ENCODE results near the gene MED7. TPM values are rescaled to one million over a fixed set of nuclear protein-coding genes. Genes with fewer than 3 reads are reported as not detected.

Gene MED7
- total RNA-seq, 1 experiment from 2014 or later, result 24.1 TPM

- H3K4me1 Mint-ChIP-seq (ENCODE audit: low read depth, unreplicated experiment), result no peaks in the 10 kb centered on the region
- H3K4me3 Mint-ChIP-seq (ENCODE audit: low read depth, unreplicated experiment), result no peak overlapping the region
- no peaks in the 10 kb centered on the region for H3K27me3 Mint-ChIP-seq (ENCODE audit: unreplicated experiment)
- CTCF ChIA-PET, result no interaction called here
- DNase-seq, result no peak
- peaks cover 32% of the 10 kb centered on the region for H3K36me3 Mint-ChIP-seq (ENCODE audit: insufficient read depth, unreplicated experiment)
- no TSS peak for BruUV-seq (replicated peaks)
- no peak for TF ChIP-seq CTCF (IDR thresholded peaks at IDR 0.05; ENCODE audit: unreplicated experiment)
- intact Hi-C loops (cut with micrococcal nuclease; ENCODE audit: unreplicated experiment), result no loop called here
- no peaks in the 10 kb centered on the region for H3K9me3 Mint-ChIP-seq (ENCODE audit: low read depth, unreplicated experiment)
- H3K27ac Mint-ChIP-seq (ENCODE audit: unreplicated experiment), result no peak overlapping the region
These were observed 5.0 kb downstream of the MED7 start for GRCh38 chr5:157137691-157138090.

GRCh38 chr5:157132281-157132612, 10.4 kb downstream of the MED7 start:
- no peak overlapping the region for H3K4me3 Mint-ChIP-seq (ENCODE audit: low read depth, unreplicated experiment)
- no peaks in the 10 kb centered on the region for H3K9me3 Mint-ChIP-seq (ENCODE audit: low read depth, unreplicated experiment)
- CTCF ChIA-PET, result interaction anchor here (0.7 to 1.7 kb wide), 10 partner anchors 10 to 308 kb away, joined by 3 to 11 read pairs (median 4); partner anchors contain the start of genes HAVCR1 and MED7
- TF ChIP-seq CTCF (IDR thresholded peaks at IDR 0.05; ENCODE audit: unreplicated experiment), result peak; percentile 5
- no peak for DNase-seq
- BruUV-seq (replicated peaks), result no TSS peak
- H3K27ac Mint-ChIP-seq (ENCODE audit: unreplicated experiment), result no peak overlapping the region
- H3K4me1 Mint-ChIP-seq (ENCODE audit: low read depth, unreplicated experiment), result peaks cover 9% of the 10 kb centered on the region
- intact Hi-C loops (cut with micrococcal nuclease; ENCODE audit: unreplicated experiment), result loop anchor here (1.0 to 5.0 kb wide), 8 partner anchors 60 to 1187 kb away; no protein-coding TSS in a partner anchor
- peaks cover 14% of the 10 kb centered on the region for H3K36me3 Mint-ChIP-seq (ENCODE audit: insufficient read depth, unreplicated experiment)
- H3K27me3 Mint-ChIP-seq (ENCODE audit: unreplicated experiment), result no peaks in the 10 kb centered on the region

GRCh38 chr5:157130925-157131324, 11.7 kb downstream of the MED7 start:
- intact Hi-C loops (cut with micrococcal nuclease; ENCODE audit: unreplicated experiment), result loop anchor here (2.0 to 5.0 kb wide), 5 partner anchors 59 to 454 kb away; no protein-coding TSS in a partner anchor
- Mint-ChIP-seq H3K9me3 (ENCODE audit: low read depth, unreplicated experiment) (no peaks in the 10 kb centered on the region), H3K4me3 (ENCODE audit: low read depth, unreplicated experiment) (no peak overlapping the region), H3K27ac (ENCODE audit: unreplicated experiment) (no peak overlapping the region), H3K36me3 (ENCODE audit: insufficient read depth, unreplicated experiment) (peaks cover 10% of the 10 kb centered on the region), H3K4me1 (ENCODE audit: low read depth, unreplicated experiment) (peaks cover 9% of the 10 kb centered on the region), H3K27me3 (ENCODE audit: unreplicated experiment) (no peaks in the 10 kb centered on the region)
- CTCF ChIA-PET, result interaction anchor here (0.6 to 1.7 kb wide), 6 partner anchors 72 to 1187 kb away, joined by 3 to 10 read pairs (median 7); partner anchors contain the start of gene HAVCR1
- peak; percentile 19 for DNase-seq
- no TSS peak for BruUV-seq (replicated peaks)
- no peak for TF ChIP-seq CTCF (IDR thresholded peaks at IDR 0.05; ENCODE audit: unreplicated experiment)

- no peak for TF ChIP-seq CTCF (IDR thresholded peaks at IDR 0.05; ENCODE audit: unreplicated experiment)
- Mint-ChIP-seq H3K27ac (ENCODE audit: unreplicated experiment) (no peak overlapping the region), H3K27me3 (ENCODE audit: unreplicated experiment) (no peaks in the 10 kb centered on the region), H3K36me3 (ENCODE audit: insufficient read depth, unreplicated experiment) (no peaks in the 10 kb centered on the region), H3K9me3 (ENCODE audit: low read depth, unreplicated experiment) (peaks cover 8% of the 10 kb centered on the region), H3K4me3 (ENCODE audit: low read depth, unreplicated experiment) (no peak overlapping the region), H3K4me1 (ENCODE audit: low read depth, unreplicated experiment) (no peaks in the 10 kb centered on the region)
- no peak for DNase-seq
- intact Hi-C loops (cut with micrococcal nuclease; ENCODE audit: unreplicated experiment), result no loop called here
- no TSS peak for BruUV-seq (replicated peaks)
- CTCF ChIA-PET, result no interaction called here
These were observed 21.0 kb downstream of the MED7 start for GRCh38 chr5:157121709-157122108.
